Loucy (cell line): ENCODE measurements around the gene CABP7.

ENCODE experiments used
- EZH2phosphoT487 ChIP-seq: fragments of 200-600 bp; IDR thresholded peaks from 2 replicates; pipeline ENCODE4 v1.6.1; 2018; ENCODE audit warnings: antibody characterized with exemption, mild to moderate bottlenecking, moderate library complexity, borderline replicate concordance
- TF ChIP-seq, protein P1 (sequence below): fragments of 200-600 bp; sonication (generic); conservative IDR thresholded peaks from 2 replicates; pipeline ENCODE4 v1.5.1; 2014; ENCODE audit warnings: mild to moderate bottlenecking, antibody characterized with exemption, low read length

DNA sequence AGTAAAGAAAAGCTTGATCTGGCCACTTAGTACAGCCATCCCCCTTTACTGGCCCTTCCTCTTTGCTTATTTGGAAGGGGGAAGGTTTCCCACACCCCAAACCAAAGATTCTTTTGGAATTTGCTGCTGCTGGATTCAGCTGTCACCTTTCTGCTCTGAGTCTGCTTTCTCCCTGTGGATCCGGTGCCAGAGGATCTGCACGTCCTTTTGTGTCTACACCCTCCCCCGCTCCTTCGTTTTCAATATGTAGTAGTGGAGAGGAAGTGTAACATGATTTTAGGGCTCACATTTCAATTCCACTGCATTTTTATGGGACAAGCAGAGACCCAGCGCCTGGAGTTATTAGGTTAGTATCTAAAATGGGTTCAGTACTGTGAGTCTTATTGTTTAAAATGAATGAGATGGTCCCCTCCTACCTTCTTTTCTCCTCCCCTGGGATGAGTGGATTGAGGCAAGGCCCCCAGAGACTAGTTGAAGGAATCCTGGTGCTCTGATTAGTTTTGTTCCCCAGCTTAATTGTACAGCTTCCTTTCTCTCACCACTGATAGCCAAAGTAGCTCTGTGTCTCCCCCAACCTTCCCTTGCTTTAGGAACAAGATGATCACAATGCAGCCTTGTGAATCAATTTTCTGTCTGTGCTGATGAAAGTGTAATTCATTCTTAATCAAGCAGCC, 30.5 kb upstream of the CABP7 start:
- TF ChIP-seq, protein P1, sequence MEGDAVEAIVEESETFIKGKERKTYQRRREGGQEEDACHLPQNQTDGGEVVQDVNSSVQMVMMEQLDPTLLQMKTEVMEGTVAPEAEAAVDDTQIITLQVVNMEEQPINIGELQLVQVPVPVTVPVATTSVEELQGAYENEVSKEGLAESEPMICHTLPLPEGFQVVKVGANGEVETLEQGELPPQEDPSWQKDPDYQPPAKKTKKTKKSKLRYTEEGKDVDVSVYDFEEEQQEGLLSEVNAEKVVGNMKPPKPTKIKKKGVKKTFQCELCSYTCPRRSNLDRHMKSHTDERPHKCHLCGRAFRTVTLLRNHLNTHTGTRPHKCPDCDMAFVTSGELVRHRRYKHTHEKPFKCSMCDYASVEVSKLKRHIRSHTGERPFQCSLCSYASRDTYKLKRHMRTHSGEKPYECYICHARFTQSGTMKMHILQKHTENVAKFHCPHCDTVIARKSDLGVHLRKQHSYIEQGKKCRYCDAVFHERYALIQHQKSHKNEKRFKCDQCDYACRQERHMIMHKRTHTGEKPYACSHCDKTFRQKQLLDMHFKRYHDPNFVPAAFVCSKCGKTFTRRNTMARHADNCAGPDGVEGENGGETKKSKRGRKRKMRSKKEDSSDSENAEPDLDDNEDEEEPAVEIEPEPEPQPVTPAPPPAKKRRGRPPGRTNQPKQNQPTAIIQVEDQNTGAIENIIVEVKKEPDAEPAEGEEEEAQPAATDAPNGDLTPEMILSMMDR: no peak
- no peak for TF ChIP-seq EZH2phosphoT487
